Lung (tissue), 16 donors: ENCODE data around the gene MTARC1. TPM values are rescaled to one million over a fixed set of nuclear protein-coding genes. Genes with fewer than 3 reads are reported as not detected.

Experiments used
- ATAC-seq: fragments of 200-7000 bp; cut with Tn5 transposase; one replicate; pipeline ENCODE4 v1.9.1; 2020; ENCODE audit warnings: moderate number of reproducible peaks; ENCODE audit not compliant: insufficient read depth, low FRiP score
- DNase-seq, 3 donors: peaks; one replicate each; pipeline ENCODE4 v3.0.0-alpha.2; 2013 to 2017
- H3K27ac ChIP-seq, 2 donors: one replicate each; pipeline ENCODE4 v1.5.1; 2013; ENCODE audit warnings: mild to moderate bottlenecking in 2 of 2, moderate library complexity in 2 of 2, control low read depth in 1 of 2, inconsistent platforms in 1 of 2, low read depth in 1 of 2, low read length in 1 of 2
- H3K27me3 ChIP-seq, 3 donors: one replicate each; pipeline ENCODE4 v1.5.1; 2013; ENCODE audit warnings: low read length in 2 of 3; ENCODE audit not compliant: control insufficient read depth in 3 of 3, insufficient read depth in 3 of 3
- H3K36me3 ChIP-seq, 4 donors: one replicate each; pipeline ENCODE4 v1.5.1; 2013; ENCODE audit warnings: low read length in 4 of 4, mild to moderate bottlenecking in 1 of 4, moderate library complexity in 1 of 4; ENCODE audit not compliant: control insufficient read depth in 4 of 4, insufficient read depth in 4 of 4
- H3K4me1 ChIP-seq, 5 donors: one replicate each; pipeline ENCODE4 v1.5.1; 2013; ENCODE audit warnings: low read length in 5 of 5, mild to moderate bottlenecking in 2 of 5, moderate library complexity in 1 of 5; ENCODE audit not compliant: control insufficient read depth in 5 of 5, insufficient read depth in 5 of 5
- H3K4me3 ChIP-seq: one replicate; pipeline ENCODE4 v1.5.1; 2013; ENCODE audit warnings: mild to moderate bottlenecking, control low read depth, moderate library complexity
- H3K9ac ChIP-seq, 2 donors: one replicate each; pipeline ENCODE4 v1.5.1; 2013; ENCODE audit warnings: low read length in 2 of 2, control low read depth in 1 of 2; ENCODE audit not compliant: insufficient read depth in 1 of 2
- H3K9me3 ChIP-seq, 4 donors: one replicate each; pipeline ENCODE4 v1.5.1; 2013; ENCODE audit warnings: low read length in 3 of 4, mild to moderate bottlenecking in 1 of 4, moderate library complexity in 1 of 4; ENCODE audit not compliant: control insufficient read depth in 4 of 4, insufficient read depth in 3 of 4
- CTCF ChIP-seq: IDR thresholded peaks from 2 replicates; pipeline ENCODE4 v1.5.1; 2012; ENCODE audit warnings: mild to moderate bottlenecking; ENCODE audit errors: control extremely low read depth, extremely low read depth
- WGBS, 2 donors: extraction: QIAGEN DNeasy Blood & Tissue Kit; methylation state at CpG; one replicate each; pipeline ENCODE4 v1.1.7; 2013; 5-methylcytosine and 5-hydroxymethylcytosine counted together
- long read RNA-seq, 5 donors: transcript quantifications; one replicate each; lab custom pipeline, GENCODE V29; 2026
- polyA plus RNA-seq, 2 donors: library from polyadenylated mRNA; stranded (reverse); fragments of 200-250 nt; gene quantifications; one replicate each; pipeline ENCODE4 v1.2.1, GENCODE V29; 2013
- total RNA-seq, 2 donors: library from RNA; depleted of rRNA in 1 of 2; stranded (reverse); fragments of >200 nt in 1 of 2; gene quantifications; one replicate each; pipeline ENCODE4 v1.2.1, GENCODE V29; 2014 to 2021
- donor health status: control.
- donor health status: control.
- donor health status: Bipolar disorder and iron deficiency.
- donor health status: healthy.
- donor health status: DM: yes; HTN: yes; CAD: no.

The MTARC1 gene
- total RNA-seq, result 10 to 100 TPM; 19.2 to 22.3 TPM
- polyA plus RNA-seq, result 10 to 100 TPM; 10.1 to 12.3 TPM
- long read RNA-seq, donor 1, full-length matches to known transcripts, result 4 of 16 reads
- long read RNA-seq, donor 1, partial matches to known transcripts, result 12 of 16 reads
- long read RNA-seq, donor 1, other reads (novel, unspliced or antisense), result 0 of 16 reads
- long read RNA-seq, donor 2, result 0 reads
- long read RNA-seq, donor 3, full-length matches to known transcripts, result 4 of 4 reads
- long read RNA-seq, donor 3, partial matches to known transcripts, result 0 of 4 reads
- long read RNA-seq, donor 3, other reads (novel, unspliced or antisense), result 0 of 4 reads
- long read RNA-seq, donor 4, full-length matches to known transcripts, result 2 of 2 reads
- long read RNA-seq, donor 4, partial matches to known transcripts, result 0 of 2 reads
- long read RNA-seq, donor 4, other reads (novel, unspliced or antisense), result 0 of 2 reads
- long read RNA-seq, donor 5, full-length matches to known transcripts, result 6 of 6 reads
- long read RNA-seq, donor 5, partial matches to known transcripts, result 0 of 6 reads
- long read RNA-seq, donor 5, other reads (novel, unspliced or antisense), result 0 of 6 reads

- 2 to 3% methylated on average over 32 to 56 of the region's 56 CpGs for WGBS, 2 donors
- ATAC-seq (peak; percentile 79), DNase-seq (peak; percentile 71 to 85 (median 81))
- H3K36me3 ChIP-seq, result peaks cover 0 to 24% (median 6%) of the 10 kb centered on the region in 4 donors
- no peaks in the 10 kb centered on the region for H3K27me3 ChIP-seq
- no peaks in the 10 kb centered on the region for H3K9me3 ChIP-seq
- H3K9ac ChIP-seq, result peak within 1 kb of the TSS in 1 of 2 donors; percentile 21
- peak within 1 kb of the TSS; percentile 33 for H3K4me3 ChIP-seq
- TF ChIP-seq CTCF, result no peak
- peaks cover 0 to 28% (median 9%) of the 10 kb centered on the region in 5 donors for H3K4me1 ChIP-seq
- H3K27ac ChIP-seq, result peak within 1 kb of the TSS; percentile 68 to 84
These were observed at the start of gene MTARC1 for GRCh38 chr1:220786337-220787068. Gene MTARC1, plus strand, starts transcription at chr1:220786913. Its CDS starts 32 bp downstream, at chr1:220786945.

- ATAC-seq (no peak), DNase-seq (no peak)
- no peaks in the 10 kb centered on the region for H3K36me3 ChIP-seq
- H3K9ac ChIP-seq, result no peak overlapping the region
- H3K27ac ChIP-seq, result no peak overlapping the region
- H3K27me3 ChIP-seq, result no peaks in the 10 kb centered on the region
- 61 to 85% methylated on average over 2 of the region's 2 CpGs for WGBS, 2 donors
- peaks cover 0 to 3% (median 0%) of the 10 kb centered on the region in 5 donors for H3K4me1 ChIP-seq
- H3K9me3 ChIP-seq, result no peaks in the 10 kb centered on the region
- no peak for TF ChIP-seq CTCF
- H3K4me3 ChIP-seq, result no peak overlapping the region
These were observed 45.4 kb upstream of the MTARC1 start for GRCh38 chr1:220741349-220741748.

- no peak overlapping the region for H3K27ac ChIP-seq
- ATAC-seq (no peak), DNase-seq (no peak)
- H3K9me3 ChIP-seq, result no peaks in the 10 kb centered on the region
- 94 to 100% methylated on average over 1 of the region's 1 CpG for whole genome bisulfite sequencing, 2 donors
- no peaks in the 10 kb centered on the region for H3K36me3 ChIP-seq
- no peak overlapping the region for H3K9ac ChIP-seq
- H3K27me3 ChIP-seq, result no peaks in the 10 kb centered on the region
- no peak overlapping the region for H3K4me3 ChIP-seq
- peaks cover 0 to 8% (median 0%) of the 10 kb centered on the region in 5 donors for H3K4me1 ChIP-seq
- TF ChIP-seq CTCF, result no peak
These were observed 44.9 kb upstream of the MTARC1 start for GRCh38 chr1:220741825-220742224.
